Renal cortex interstitium (tissue), 11 donors: ENCODE measurements around the gene ABCA6. TPM values are rescaled to one million over a fixed set of nuclear protein-coding genes. Genes with fewer than 3 reads are reported as not detected.

Experiments used
- DNase-seq, 11 donors: peaks; one replicate each; pipeline ENCODE4 v3.0.0-alpha.2; 2013; ENCODE audit warnings: low read depth in 9 of 11, low spot score in 4 of 11; ENCODE audit errors: extremely low read depth in 1 of 11
- polyA plus RNA-seq, 3 donors: library from polyadenylated mRNA; unstranded; fragments of 120-200 nt; gene quantifications; one replicate each; pipeline ENCODE4 v1.2.1, GENCODE V29; 2013; ENCODE audit not compliant: insufficient read length in 3 of 3

ABCA6 gene
- polyA plus RNA-seq, 3 donors, result 4.7 to 6.7 (median 6.0) TPM

GRCh38 chr17:69060822-69061221, 80.9 kb downstream of the ABCA6 start, which contains the start of gene ABCA9:
Gene ABCA9, minus strand, starts transcription at chr17:69060927. Its CDS starts 9,801 bp downstream, at chr17:69051126.
- DNase-seq, result peak in 1 of 11 donors; percentile 61

GRCh38 chr17:69059458-69060175, 82.1 kb downstream of the ABCA6 start:
- peak in 2 of 11 donors; percentile 34 to 56 for DNase-seq

GRCh38 chr17:69058165-69058564, 83.5 kb downstream of the ABCA6 start:
- no peak for DNase-seq

GRCh38 chr17:69057280-69057679, 84.4 kb downstream of the ABCA6 start:
- no peak for DNase-seq

- no peak for DNase-seq
Observed at GRCh38 chr17:69056179-69056823, 85.4 kb downstream of the ABCA6 start.

- DNase-seq, result no peak
Observed at GRCh38 chr17:69055334-69055733, 86.4 kb downstream of the ABCA6 start.

- DNase-seq, result no peak
Observed at GRCh38 chr17:69050999-69051775, 90.5 kb downstream of the ABCA6 start.

GRCh38 chr17:69048634-69049033, 93.1 kb downstream of the ABCA6 start:
- DNase-seq, result no peak

- peak in 2 of 11 donors; percentile 24 to 51 for DNase-seq
Observed at GRCh38 chr17:69047368-69048263, 94.1 kb downstream of the ABCA6 start.

GRCh38 chr17:69046121-69046807, 95.4 kb downstream of the ABCA6 start:
- no peak for DNase-seq

GRCh38 chr17:69045646-69046045, 96.0 kb downstream of the ABCA6 start:
- no peak for DNase-seq

GRCh38 chr17:69044371-69044770, 97.3 kb downstream of the ABCA6 start:
- DNase-seq, result no peak

- no peak for DNase-seq
Observed at GRCh38 chr17:69043098-69043734, 98.5 kb downstream of the ABCA6 start.

- DNase-seq, result no peak
Observed at GRCh38 chr17:69042308-69042707, 99.4 kb downstream of the ABCA6 start.

- no peak for DNase-seq
Observed at GRCh38 chr17:69031839-69032238, 109.9 kb downstream of the ABCA6 start.

- no peak for DNase-seq
Observed at GRCh38 chr17:69030169-69030568, 111.5 kb downstream of the ABCA6 start.
